Measurements from ENCODE around the gene IDNK. TPM values are rescaled to one million over a fixed set of nuclear protein-coding genes. Genes with fewer than 3 reads are reported as not detected.

Gene IDNK
- total and polyA plus RNA-seq, 9 donors, result 1.5 to 9.0 (median 5.5) TPM

DNA sequence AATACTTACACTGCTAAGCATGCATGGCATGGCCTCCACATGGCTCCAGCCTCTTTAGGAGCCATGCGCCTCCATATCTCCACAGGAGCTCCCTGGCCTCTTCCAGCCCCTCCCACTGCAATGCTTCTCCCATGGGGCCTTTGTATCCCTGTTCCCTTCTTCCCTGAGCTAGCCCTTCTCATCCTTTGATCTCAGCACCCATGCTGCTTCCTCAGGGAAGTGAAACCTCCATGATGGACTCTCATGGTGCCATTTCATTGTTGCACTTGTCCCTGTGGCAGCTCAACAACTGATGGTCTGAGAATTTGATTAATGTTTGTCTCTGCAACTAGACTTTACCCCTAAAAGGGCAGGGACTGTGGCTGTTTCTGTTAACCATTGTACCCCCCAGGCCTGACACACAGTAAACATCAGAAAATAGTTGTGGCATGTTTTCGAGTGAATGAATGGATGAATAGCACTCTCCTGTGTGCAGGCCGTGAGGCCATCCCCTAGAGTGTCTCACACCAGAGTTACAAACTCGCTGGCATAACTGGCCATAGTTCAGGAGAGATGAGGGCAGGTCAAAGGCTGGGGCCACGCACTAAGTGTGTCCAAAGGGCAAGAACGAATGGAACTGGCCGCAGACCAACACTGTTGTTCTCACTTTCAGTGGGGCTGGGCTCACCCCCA, 6.6 kb downstream of the IDNK start:
- no peaks in the 10 kb centered on the region for H3K4me1 ChIP-seq (ENCODE audit: insufficient read depth)
- no peaks in the 10 kb centered on the region for H3K36me3 ChIP-seq
- H3K27ac ChIP-seq, result no peak overlapping the region
- TF ChIP-seq EP300 (IDR thresholded peaks at IDR 0.05) (no peak), POLR2A (IDR thresholded peaks at IDR 0.05) (no peak)
- TF ChIP-seq, protein P1, sequence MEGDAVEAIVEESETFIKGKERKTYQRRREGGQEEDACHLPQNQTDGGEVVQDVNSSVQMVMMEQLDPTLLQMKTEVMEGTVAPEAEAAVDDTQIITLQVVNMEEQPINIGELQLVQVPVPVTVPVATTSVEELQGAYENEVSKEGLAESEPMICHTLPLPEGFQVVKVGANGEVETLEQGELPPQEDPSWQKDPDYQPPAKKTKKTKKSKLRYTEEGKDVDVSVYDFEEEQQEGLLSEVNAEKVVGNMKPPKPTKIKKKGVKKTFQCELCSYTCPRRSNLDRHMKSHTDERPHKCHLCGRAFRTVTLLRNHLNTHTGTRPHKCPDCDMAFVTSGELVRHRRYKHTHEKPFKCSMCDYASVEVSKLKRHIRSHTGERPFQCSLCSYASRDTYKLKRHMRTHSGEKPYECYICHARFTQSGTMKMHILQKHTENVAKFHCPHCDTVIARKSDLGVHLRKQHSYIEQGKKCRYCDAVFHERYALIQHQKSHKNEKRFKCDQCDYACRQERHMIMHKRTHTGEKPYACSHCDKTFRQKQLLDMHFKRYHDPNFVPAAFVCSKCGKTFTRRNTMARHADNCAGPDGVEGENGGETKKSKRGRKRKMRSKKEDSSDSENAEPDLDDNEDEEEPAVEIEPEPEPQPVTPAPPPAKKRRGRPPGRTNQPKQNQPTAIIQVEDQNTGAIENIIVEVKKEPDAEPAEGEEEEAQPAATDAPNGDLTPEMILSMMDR (IDR thresholded peaks at IDR 0.05), result no peak
- H3K4me3 ChIP-seq, result no peak overlapping the region
- DNase-seq, result no peak
- intact Hi-C loops (cut with DNase I), result no loop called here
- H3K9me3 ChIP-seq, result no peaks in the 10 kb centered on the region
- 88 to 91% (median 89%) methylated on average over 7 of the region's 7 CpGs for WGBS, 3 donors
- H3K27me3 ChIP-seq, result no peaks in the 10 kb centered on the region

GRCh38 chr9:83630938-83631457, 8.1 kb downstream of the IDNK start:
- DNase-seq, result no peak
- H3K4me1 ChIP-seq (ENCODE audit: insufficient read depth), result no peaks in the 10 kb centered on the region
- no peaks in the 10 kb centered on the region for H3K36me3 ChIP-seq
- no peaks in the 10 kb centered on the region for H3K27me3 ChIP-seq
- H3K4me3 ChIP-seq, result no peak overlapping the region
- no peak overlapping the region for H3K27ac ChIP-seq
- intact Hi-C loops (cut with DNase I), result no loop called here
- H3K9me3 ChIP-seq, result no peaks in the 10 kb centered on the region
- 16 to 20% (median 18%) methylated on average over 11 of the region's 11 CpGs for WGBS, 3 donors
- TF ChIP-seq EP300 (IDR thresholded peaks at IDR 0.05) (no peak), POLR2A (IDR thresholded peaks at IDR 0.05) (no peak)

DNA sequence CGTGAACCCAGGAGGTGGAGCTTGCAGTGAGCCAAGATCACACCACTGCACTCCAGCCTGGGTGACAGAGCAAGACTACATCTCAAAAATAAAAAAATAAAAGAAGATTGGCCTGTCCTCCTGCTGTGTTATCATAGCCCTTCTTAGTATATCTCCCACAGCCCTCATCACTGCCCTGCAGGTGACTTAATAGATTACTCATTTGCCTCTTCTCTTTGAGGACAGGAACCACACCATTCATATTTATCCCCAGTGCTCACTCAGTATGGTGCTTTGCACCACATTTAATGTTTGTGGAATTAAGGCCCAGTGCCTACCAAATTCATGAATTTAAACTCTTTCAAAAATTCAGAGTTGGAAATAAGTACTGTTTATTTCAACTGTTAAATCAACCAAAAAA, 10.3 kb downstream of the IDNK start:
- WGBS, 3 donors, result 92 to 100% (median 94%) methylated on average over 1 of the region's 1 CpG
- TF ChIP-seq EP300 (IDR thresholded peaks at IDR 0.05) (no peak), POLR2A (IDR thresholded peaks at IDR 0.05) (no peak)
- TF ChIP-seq, protein P1 (IDR thresholded peaks at IDR 0.05), result no peak
- Histone ChIP-seq H3K4me1 (ENCODE audit: insufficient read depth) (no peaks in the 10 kb centered on the region), H3K9me3 (no peaks in the 10 kb centered on the region), H3K36me3 (no peaks in the 10 kb centered on the region), H3K4me3 (no peak overlapping the region), H3K27me3 (no peaks in the 10 kb centered on the region), H3K27ac (no peak overlapping the region)
- DNase-seq, result no peak
- intact Hi-C loops (cut with DNase I), result no loop called here

DNA sequence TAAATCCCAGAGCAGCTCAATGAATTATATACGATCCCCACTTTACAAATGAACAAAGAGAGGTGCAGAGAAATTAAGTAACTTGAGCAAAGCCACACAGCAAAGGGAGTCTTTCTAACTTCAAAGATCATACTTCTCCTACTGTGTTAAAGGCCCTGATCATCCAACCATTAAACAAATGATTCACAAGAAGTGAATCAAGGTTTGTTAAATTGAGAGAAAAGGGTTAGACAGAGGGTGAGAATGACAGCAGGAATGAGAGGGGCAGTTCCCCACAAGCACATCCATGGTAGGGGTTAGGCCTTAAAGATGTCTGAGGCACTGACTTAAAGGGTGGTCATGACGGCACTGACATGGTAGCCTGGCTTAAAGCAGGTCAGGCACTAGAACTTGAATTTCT, 10.7 kb downstream of the IDNK start:
- Histone ChIP-seq H3K36me3 (no peaks in the 10 kb centered on the region), H3K9me3 (no peaks in the 10 kb centered on the region), H3K27me3 (no peaks in the 10 kb centered on the region), H3K4me3 (no peak overlapping the region), H3K4me1 (ENCODE audit: insufficient read depth) (no peaks in the 10 kb centered on the region), H3K27ac (no peak overlapping the region)
- TF ChIP-seq POLR2A (IDR thresholded peaks at IDR 0.05) (no peak), EP300 (IDR thresholded peaks at IDR 0.05) (no peak)
- TF ChIP-seq, protein P1 (IDR thresholded peaks at IDR 0.05), result no peak
- DNase-seq, result no peak
- intact Hi-C loops (cut with DNase I), result no loop called here
- WGBS, 3 donors, result 85 to 94% (median 93%) methylated on average over 2 of the region's 2 CpGs

- TF ChIP-seq, protein P1 (IDR thresholded peaks at IDR 0.05), result no peak
- TF ChIP-seq EP300 (IDR thresholded peaks at IDR 0.05), result no peak
- TF ChIP-seq POLR2A (IDR thresholded peaks at IDR 0.05), result no peak
- no peak overlapping the region for H3K27ac ChIP-seq
- no peaks in the 10 kb centered on the region for H3K27me3 ChIP-seq
- H3K9me3 ChIP-seq, result no peaks in the 10 kb centered on the region
- H3K36me3 ChIP-seq, result no peaks in the 10 kb centered on the region
- H3K4me1 ChIP-seq (ENCODE audit: insufficient read depth), result no peaks in the 10 kb centered on the region
- H3K4me3 ChIP-seq, result no peak overlapping the region
- DNase-seq, result no peak
- intact Hi-C loops (cut with DNase I), result no loop called here
These were observed 13.9 kb downstream of the IDNK start for GRCh38 chr9:83636813-83637212.

All from ovary (tissue), 9 donors.